ENCODE measurements around the gene ABCB9.
A peak's percentile ranks its signal among the peaks of the same experiment; 100 is the strongest.

ABCB9 gene

DNA sequence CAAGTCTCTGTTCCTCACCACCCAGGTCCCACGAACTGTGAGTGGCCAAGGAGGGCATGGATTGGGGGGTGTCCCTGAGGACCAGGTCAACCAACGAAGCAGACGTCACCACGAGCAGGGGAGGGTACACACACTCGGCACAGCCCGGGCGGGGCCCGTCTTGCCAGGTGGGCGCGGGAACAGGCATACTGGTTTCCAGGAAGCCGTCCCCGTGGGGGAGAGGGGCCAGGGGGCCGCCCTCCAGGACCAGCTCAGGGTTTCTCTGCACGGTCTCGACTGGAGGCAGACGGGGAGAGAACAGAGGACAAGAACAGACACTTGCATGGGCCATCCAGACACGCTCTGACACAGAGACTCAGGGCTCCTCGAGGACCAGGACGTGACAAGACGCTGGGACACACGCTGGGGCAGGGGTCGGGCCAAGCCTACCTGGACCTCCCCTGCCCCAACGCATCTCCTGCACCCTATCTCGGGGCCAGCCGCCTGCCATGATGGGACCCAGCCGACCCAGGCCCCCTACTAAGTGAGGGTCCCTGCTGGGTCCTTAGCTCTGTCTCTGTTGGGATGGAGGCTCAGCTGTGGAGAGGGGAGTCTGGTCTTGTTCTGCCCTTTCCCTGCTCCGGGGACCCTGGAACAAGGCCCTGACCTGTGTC is 25.5 kb upstream of the ABCB9 start:
- no peak for DNase-seq
- TF ChIP-seq, protein P1, sequence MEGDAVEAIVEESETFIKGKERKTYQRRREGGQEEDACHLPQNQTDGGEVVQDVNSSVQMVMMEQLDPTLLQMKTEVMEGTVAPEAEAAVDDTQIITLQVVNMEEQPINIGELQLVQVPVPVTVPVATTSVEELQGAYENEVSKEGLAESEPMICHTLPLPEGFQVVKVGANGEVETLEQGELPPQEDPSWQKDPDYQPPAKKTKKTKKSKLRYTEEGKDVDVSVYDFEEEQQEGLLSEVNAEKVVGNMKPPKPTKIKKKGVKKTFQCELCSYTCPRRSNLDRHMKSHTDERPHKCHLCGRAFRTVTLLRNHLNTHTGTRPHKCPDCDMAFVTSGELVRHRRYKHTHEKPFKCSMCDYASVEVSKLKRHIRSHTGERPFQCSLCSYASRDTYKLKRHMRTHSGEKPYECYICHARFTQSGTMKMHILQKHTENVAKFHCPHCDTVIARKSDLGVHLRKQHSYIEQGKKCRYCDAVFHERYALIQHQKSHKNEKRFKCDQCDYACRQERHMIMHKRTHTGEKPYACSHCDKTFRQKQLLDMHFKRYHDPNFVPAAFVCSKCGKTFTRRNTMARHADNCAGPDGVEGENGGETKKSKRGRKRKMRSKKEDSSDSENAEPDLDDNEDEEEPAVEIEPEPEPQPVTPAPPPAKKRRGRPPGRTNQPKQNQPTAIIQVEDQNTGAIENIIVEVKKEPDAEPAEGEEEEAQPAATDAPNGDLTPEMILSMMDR (IDR thresholded peaks at IDR 0.05; ENCODE audit: low read depth, low read length, missing control alignments): no peak
- no peak overlapping the region for H3K27ac ChIP-seq
- in situ Hi-C loops (cut with HindIII; ENCODE audit: low pct_ligation_motif_present, low sequenced_read_pairs): no loop called here
- H3K4me3 ChIP-seq (ENCODE audit: low read depth, low read length): no peak overlapping the region
- H3K36me3 ChIP-seq (replicated peaks): peaks cover 3% of the 10 kb centered on the region
- no peaks in the 10 kb centered on the region for H3K27me3 ChIP-seq (replicated peaks)

DNA sequence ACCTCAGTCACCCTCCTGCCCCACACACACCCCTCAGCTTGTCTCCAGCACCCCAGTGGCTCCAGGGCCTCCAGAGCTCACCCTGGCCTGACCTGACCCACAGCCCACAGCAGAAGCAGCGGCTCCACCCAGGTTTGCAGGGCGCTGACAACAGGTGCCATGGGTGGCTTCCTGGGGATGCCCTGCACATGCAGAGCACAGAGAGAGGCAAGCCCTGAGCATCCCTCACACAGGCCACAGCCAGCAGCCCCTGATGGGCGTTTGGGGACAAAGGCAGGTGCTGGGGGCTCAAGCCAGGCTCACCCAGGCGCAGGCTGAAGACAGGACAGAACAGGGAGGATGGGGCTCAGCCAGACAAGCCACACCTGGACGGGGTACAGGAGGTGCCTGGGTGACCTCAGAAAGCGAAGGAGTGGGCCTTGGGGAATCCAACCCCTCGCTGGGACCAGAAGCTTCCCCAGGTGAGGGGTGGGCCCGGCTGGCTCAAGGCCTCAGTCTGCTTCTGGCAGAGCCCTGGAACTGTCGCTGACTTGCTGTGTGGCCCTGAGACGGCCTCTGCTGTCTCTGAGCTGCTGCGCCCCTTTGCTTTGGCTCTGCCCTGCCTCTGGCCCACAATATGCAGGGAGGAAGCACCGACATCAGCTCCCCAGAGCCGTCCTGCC is 24.8 kb upstream of the ABCB9 start:
- in situ Hi-C loops (cut with HindIII; ENCODE audit: low pct_ligation_motif_present, low sequenced_read_pairs): no loop called here
- DNase-seq: no peak
- no peak overlapping the region for H3K27ac ChIP-seq
- TF ChIP-seq, protein P1 (IDR thresholded peaks at IDR 0.05; ENCODE audit: low read depth, low read length, missing control alignments): no peak
- H3K36me3 ChIP-seq (replicated peaks): peaks cover 3% of the 10 kb centered on the region
- H3K27me3 ChIP-seq (replicated peaks): no peaks in the 10 kb centered on the region
- H3K4me3 ChIP-seq (ENCODE audit: low read depth, low read length): no peak overlapping the region

DNA sequence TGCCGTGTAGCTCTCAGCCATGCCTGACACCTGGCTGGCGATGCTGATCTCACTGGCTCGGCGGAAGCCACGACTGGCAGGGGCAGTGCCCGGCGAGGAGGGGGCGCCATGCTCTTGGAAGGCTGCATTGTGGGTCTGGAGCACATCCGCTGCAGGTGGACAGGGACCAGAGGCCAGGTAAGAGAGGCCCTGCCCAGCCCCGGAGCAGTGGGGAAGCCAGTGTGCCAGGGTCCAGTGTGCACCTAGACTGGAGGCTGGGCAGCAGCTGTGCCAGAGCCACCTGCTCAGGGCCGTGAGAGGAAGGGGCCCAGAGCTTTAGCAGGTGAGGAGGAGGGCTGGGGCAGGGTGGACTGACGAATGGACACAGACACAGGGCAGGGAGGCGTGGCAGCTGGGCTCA is 24.3 kb upstream of the ABCB9 start:
- no peak for DNase-seq
- no peak overlapping the region for H3K27ac ChIP-seq

DNA sequence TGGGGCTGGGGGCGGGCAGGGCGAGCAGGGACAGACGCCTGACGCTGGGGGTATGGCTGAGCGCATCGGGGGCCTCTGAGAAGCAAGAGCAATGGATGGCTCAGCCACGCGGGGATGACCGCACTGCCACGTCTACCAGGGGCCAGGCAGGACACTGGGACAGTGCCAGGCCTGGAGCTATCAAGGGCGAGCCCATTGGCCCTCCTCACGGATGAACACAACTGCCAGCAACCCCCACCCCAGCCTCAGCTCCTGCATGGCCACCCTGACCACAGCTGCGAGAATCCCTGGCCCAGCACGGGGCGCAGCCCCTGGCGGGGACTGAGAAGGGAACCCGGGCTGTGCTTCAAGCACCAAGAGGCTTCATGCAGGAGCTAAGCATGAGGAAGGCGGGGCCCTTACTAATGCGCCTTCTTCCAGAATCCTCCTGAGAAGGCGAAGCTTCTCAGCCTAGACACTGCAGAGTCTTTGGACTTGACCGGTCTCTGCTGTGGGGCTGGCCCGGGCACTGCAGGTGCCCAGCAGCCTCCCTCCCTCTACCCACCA is 23.7 kb upstream of the ABCB9 start:
- H3K36me3 ChIP-seq (replicated peaks): peaks cover 3% of the 10 kb centered on the region
- H3K27me3 ChIP-seq (replicated peaks): no peaks in the 10 kb centered on the region
- H3K4me3 ChIP-seq (ENCODE audit: low read depth, low read length): no peak overlapping the region
- no peak overlapping the region for H3K27ac ChIP-seq
- DNase-seq: no peak
- in situ Hi-C loops (cut with HindIII; ENCODE audit: low pct_ligation_motif_present, low sequenced_read_pairs): no loop called here
- TF ChIP-seq, protein P1 (IDR thresholded peaks at IDR 0.05; ENCODE audit: low read depth, low read length, missing control alignments): no peak

More for the DNA sequence above, 24.3 kb upstream of the ABCB9 start:
- Histone ChIP-seq H3K36me3 (replicated peaks) (peaks cover 3% of the 10 kb centered on the region), H3K27me3 (replicated peaks) (no peaks in the 10 kb centered on the region), H3K4me3 (ENCODE audit: low read depth, low read length) (no peak overlapping the region)
- TF ChIP-seq, protein P1 (IDR thresholded peaks at IDR 0.05; ENCODE audit: low read depth, low read length, missing control alignments): no peak
- in situ Hi-C loops (cut with HindIII; ENCODE audit: low pct_ligation_motif_present, low sequenced_read_pairs): no loop called here

DNA sequence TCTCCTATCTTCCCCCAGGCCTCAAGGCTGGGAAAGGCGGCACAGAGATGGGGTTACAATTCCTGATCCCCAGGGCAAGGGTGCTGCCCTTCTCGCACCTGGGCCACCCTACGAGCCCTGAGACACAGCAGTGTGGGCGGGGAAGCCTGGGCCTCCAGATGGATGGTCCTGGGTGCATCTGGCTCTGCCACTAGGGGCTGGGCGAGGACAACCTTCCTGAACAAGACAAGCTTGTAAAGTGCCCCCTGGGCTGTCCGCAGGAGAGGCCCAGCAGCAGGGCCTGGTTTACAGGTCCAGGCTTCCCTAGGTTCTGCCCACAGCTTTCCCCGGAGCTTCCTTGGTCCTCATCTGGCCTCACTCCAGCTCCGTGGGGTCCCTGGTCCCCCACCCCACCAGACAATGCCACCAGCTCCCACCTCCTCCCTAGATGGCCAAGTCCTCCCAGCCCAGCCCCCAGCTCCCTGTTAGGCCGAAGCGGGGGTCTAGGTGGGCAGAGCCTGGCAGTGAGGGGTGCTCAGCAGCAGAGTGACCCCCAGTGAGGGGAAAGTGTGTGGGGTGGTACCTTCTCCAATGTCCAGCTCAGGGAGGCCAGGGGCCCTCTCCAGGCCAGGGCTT is 23.1 kb upstream of the ABCB9 start:
- DNase-seq: no peak
- TF ChIP-seq, protein P1 (IDR thresholded peaks at IDR 0.05; ENCODE audit: low read depth, low read length, missing control alignments): peak; percentile 20
- in situ Hi-C loops (cut with HindIII; ENCODE audit: low pct_ligation_motif_present, low sequenced_read_pairs): no loop called here
- Histone ChIP-seq H3K36me3 (replicated peaks) (peaks cover 3% of the 10 kb centered on the region), H3K27me3 (replicated peaks) (no peaks in the 10 kb centered on the region), H3K4me3 (ENCODE audit: low read depth, low read length) (no peak overlapping the region), H3K27ac (no peak overlapping the region)
